Activated T-cell treated with anti-CD3 and anti-CD28 coated beads, Interleukin-2, amount 50 U/mL, for 1 hour (primary cell): ENCODE measurements around the gene SPACA5.
A peak's percentile ranks its signal among the peaks of the same experiment; 100 is the strongest.
"Not testable (repeated sequence)": the region's sequence is repeated elsewhere in the genome, so short reads cannot be mapped to it uniquely, and the experiment has no call there.

ENCODE experiments used
- DNase-seq: peaks from one replicate; pipeline ENCODE4 v3.0.0-alpha.2; 2020

Gene SPACA5

DNA sequence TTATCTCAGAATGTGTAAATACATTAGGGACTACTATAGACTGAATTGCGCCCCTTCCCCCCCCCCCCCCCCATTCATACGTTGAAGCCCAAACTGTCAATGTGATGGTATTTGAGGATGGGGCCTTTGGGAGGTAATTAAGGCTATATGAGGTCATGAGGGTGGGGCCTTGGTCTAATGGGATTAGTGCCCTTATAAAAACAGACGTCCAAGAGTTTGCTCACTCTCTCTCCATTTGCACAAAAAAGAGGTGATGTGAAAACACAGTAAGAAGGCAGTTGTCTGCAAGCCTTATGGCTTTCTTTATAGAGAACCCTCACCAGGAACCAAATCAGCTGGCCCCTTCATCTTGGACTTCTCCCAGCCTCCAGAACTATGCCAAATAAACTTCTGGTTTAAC, 15.3 kb downstream of the SPACA5 start:
- DNase-seq = no peak

DNA sequence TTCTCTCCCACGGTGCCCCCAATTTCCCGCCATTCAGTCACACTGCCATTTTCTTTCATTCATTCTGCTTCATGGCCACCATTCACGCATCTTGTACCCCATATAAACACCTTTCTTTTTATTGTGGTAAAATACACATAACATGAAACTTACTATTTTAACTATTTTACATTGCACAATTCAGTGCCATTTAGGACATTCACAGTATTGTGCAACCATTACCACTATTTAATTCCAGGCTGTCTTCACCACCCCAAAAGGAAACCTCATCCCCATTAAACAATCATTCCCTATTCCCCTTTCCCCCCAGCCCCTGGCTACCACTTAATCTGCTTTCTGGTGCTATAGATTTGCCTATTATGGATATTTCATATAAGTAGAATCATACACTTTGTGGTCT, 15.9 kb downstream of the SPACA5 start:
- no peak for DNase-seq

DNA sequence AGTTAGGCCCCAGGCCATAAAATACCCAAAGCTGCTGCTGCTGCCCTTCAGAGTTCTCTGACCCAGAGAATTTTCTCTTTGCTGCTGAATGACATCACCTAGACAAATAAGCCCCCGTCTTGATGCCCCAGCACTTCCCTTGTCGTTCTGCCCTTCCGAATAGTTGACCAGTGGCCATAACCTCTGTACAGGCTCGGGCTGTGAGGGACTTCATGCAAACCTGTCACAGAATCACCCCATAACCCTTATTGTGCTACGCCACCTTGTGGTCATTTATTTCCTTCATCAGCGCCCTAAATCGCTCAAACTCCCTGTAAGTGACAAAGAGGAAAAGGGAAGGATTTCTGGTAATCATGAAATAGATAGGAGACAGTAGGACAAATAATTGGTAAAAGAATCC, 18.8 kb downstream of the SPACA5 start:
- DNase-seq = peak; percentile 27

DNA sequence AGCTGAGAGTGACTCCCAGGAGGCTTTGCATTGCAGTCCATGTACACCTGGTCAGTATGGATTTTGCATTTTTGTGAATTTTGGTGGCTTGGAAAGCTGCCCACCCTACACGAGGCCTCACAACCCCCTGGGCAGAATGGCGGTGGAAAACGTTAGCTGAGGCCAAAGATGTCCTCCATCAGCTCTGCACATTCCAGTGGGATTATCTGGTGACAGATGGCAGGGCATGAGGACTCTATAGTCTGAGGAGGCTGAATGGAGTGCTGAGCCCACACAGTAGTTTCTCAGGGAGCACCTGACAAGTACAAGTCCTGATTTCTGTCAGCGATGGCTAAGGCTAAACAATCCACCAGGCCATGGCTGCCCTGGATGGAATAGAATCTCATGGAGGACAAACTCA, 20.8 kb downstream of the SPACA5 start:
- not testable (repeated sequence) for DNase-seq

DNA sequence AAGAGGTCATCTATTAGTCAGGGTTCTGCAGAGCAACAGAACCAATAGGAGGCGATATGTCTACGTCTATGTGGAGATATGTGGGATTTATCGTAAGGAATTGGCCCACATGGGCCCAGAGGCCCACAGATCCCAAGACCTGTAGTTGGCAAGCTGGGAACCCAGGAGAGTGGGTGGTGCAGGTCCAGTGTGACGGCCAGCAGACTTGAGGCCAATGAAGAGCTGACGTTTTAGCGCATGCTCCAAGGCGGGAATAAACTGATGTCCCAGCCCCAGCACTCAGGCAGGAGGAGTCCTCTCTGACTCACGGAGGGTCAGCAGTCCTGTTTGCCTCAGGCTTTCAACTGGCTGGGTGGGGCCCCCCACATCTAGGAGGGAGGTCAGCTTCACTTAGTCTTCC, 21.3 kb downstream of the SPACA5 start:
- no peak for DNase-seq

DNA sequence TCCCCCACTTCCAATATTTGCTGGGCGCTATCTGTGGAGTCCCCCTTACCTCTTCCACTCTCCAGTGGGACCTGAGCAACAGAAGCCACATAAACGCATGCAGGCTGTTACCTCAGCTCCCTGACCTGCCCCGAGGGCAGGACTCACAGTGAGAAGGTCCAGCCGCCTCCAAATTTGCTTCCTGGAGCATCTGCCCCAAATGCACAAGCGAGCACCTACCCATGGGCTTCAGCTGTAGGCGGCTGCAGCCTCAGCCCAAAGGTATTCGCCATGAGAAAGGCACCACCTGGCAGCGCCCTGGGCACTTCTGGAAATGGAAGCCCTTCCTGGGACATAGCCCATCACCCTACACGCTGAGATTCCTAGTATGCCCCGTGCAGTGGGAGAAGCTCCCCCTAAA, 23.4 kb downstream of the SPACA5 start:
- DNase-seq = no peak

DNA sequence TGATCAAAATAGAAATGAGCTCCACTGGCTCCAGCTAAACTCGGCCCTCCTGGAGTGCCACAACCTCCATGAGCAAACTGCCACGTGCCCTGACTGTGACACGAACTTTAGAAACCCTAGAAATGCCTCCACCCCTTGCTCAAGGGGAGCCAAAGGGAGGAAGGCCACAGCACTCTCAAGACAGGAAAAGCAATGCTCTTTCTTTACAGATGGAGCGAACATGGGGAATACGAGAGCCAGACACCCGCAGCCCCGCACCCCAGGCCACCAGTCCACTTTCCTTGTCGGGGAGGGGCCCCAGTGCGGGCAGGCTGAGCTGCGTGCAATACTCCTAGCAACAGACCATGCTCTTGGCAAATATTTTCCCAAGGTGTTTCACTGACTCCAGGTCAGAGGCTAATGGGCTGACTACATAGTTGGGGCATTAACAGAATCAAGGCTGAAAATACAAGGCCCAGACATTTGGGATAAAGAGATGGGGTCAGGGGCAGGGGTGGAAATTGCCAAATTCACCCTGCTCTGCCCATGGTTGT, 23.9 kb downstream of the SPACA5 start:
- DNase-seq = not testable (repeated sequence)

DNA sequence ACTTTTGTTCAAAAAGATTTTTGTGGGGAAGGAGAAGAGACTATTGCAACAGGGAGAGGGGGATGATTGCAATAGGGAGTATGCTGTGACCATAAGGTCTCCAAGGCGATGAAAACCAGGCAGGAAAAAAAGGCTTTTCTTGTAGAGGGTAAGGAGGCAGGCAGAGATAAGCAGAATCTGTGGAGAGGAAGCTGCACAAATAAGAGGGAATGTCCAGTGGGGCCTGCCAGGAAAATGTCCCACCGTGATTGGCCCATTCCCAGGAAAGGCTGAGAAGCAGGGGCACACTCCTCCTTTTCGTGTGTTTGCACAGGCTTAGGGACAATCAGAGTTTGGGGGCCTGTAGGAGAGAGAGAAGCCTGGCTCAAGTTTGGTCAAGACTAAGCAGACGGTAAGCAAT, 29.1 kb downstream of the SPACA5 start:
- DNase-seq = no peak

DNA sequence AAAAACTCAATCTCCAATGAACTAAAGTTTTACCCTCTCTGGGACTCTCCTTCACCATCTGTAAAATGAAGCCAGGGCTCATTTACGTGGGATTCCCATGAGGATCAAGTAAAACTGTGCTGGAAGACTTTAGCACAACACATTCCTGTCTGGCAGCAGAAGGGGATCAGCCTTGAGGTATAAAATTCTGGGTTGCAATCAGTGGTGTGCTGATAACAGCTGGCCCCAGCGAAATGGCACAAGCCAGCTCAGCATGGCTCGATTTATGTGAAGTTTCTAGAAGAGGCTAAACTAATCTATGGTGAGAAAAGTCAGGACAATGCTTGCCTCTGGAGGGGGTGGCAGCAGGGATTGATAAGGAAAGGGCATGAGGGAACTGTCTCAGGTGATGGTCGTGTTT, 36.3 kb downstream of the SPACA5 start:
- no peak for DNase-seq

DNA sequence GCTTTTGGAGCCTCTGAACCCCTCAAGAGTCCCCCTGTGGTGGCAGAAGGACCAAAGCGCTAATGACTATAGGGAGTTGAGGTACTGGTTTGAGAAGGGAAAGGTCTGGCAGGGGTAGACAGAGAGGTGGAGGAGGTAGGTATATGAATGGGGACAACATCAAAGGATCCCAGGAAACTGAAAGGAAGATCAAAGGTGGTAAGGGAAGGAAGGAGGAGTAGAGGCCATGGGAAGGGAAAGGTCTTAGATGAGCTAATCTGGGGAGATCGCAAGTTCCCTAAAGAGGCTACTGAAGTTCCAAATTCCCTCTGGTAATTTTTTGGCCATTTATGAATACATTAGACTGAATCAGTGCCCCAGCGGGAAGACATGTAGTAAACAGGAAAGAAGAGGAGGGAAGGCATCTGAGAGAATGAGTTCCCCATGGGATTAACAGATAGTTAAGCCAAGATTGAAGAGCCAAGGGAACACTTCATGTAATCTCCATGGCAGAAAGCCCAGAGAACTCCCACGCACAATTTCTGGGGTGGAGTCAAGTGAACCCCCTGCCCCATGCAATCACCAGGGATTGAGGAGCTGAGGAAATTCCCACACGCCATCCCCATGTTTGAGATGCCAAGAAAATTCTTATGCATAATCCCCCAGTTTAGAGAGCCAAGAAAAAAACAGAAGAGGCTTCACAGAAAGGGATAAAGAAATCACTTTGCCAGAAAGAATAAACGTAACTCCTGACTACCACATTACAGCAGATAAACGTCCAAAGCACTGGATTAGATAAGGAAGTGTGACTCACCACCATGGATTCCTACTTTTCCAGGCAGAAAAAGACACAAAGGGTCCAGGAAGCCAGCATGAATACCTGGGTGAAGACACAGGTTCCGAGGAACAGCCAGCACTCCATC, 38.9 kb downstream of the SPACA5 start:
- no peak for DNase-seq

DNA sequence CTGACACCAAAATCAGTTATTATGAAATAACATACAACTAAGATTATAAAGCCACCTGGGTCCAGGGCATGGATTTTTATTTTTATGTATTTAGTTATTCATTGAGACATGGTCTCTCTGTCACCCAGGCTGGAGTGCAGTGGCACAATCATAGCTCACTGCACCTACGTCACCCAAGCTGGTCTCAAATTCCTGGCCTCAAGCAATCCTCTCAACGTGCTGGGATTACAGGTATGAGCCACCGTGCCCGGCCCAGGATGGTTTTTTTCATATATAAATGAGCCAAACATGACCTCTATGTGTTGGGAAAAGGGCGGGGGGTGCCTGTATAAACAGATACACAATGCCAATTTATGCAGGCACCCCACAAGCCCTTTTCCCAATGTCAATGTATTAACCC, 40.1 kb downstream of the SPACA5 start:
- DNase-seq = no peak

DNA sequence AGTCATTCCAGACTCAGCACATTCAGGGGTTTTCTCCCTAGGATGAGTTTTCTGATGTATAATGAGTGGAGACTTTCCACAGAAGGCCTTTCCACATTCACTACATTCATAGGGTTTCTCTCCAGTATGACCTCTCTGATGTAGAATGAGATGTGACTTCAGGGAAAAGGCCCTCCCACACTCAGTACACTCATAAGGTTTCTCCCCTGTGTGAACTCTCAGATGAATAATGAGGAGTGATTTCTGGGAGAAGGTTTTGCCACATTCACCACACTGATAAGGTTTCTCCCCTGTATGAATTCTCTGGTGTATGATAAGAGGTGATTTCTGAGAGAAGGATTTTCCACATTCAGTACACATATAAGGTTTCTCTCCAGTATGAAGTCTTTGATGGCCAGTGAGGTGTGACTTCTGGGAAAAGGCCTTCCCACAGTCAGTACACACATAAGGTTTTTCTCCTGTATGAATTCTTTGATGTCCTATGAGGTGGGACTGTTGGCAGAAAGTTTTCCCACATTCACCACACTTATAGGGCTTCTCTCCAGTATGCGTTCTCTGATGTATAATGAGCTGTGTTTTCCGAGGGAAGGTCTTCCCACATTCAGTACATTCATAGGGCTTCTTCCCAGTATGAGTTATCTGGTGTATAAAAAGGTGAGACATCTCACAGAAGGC, 52.0 kb downstream of the SPACA5 start:
- no peak for DNase-seq

DNA sequence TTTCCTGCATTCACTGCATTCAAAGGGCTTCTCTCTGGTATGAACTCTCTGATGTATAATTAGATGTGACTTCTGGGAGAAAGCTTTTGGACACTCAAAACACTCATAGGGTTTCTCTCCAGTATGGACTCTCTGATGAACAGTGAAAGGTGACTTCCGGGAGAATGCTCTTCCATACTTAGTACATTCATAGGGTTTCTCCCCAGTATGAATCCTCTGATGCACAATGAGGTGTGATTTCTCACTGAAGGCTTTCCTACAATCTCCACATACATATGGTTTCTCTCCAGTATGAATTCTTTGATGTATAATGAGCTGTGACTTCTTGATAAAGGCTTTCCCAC, 52.5 kb downstream of the SPACA5 start:
- DNase-seq = no peak
